Endothelial cell of umbilical vein (primary cell): ENCODE measurements around the gene TXLNA. TPM values are rescaled to one million over a fixed set of nuclear protein-coding genes. Genes with fewer than 3 reads are reported as not detected.
"Not testable (repeated sequence)": the region's sequence is repeated elsewhere in the genome, so short reads cannot be mapped to it uniquely, and the experiment has no call there.

Experiments
- BruUV-seq: library from RNA; stranded (reverse); fragments of 400-500 nt; replicated peaks from 2 replicates; lab custom pipeline; 2021; lab: Mats Ljungman, UMichigan
- CTCF ChIA-PET: fragments of 300-600, 350-600 bp; sonication (Branson Sonifier 250); formaldehyde crosslinking; loops from one replicate; lab custom pipeline; 2021; ENCODE audit warnings: antibody characterized with exemption, inconsistent platforms; lab: Charles Lee
- POLR2A ChIA-PET: fragments of 300-600, 350-600 bp; sonication (Branson Sonifier 250); formaldehyde crosslinking; loops from one replicate; lab custom pipeline; 2021; ENCODE audit warnings: antibody characterized with exemption, inconsistent platforms; lab: Charles Lee
- DNase-seq: peaks from one replicate; pipeline ENCODE4 v3.0.0-alpha.2; 2011; ENCODE audit warnings: low read depth, low spot score
- FAIRE-seq: peaks from 2 replicates; lab custom pipeline; 2011; peaks lifted over from hg19 to GRCh38; lab: Jason Lieb, UNC
- H2AFZ ChIP-seq: 2 replicates; pipeline ENCODE4 v1.6.0; 2012; ENCODE audit warnings: low read depth, low read length, control low read depth, inconsistent platforms
- H3K27ac ChIP-seq: 2 replicates; pipeline ENCODE4 v1.5.1; 2011; ENCODE audit warnings: low read depth, mild to moderate bottlenecking, control low read depth, low read length, moderate library complexity; ENCODE audit not compliant: insufficient read depth
- H3K27me3 ChIP-seq, 2 experiments: 2 replicates each; pipeline versions ENCODE4 v1.6.0 to v1.6.1; 2011; ENCODE audit warnings: low read length in 2 of 2, mixed read lengths in 1 of 2; ENCODE audit not compliant: control insufficient read depth in 2 of 2, insufficient read depth in 2 of 2
- H3K36me3 ChIP-seq, 2 experiments: 2 replicates in 1 of 2; 3 replicates in 1 of 2; pipeline ENCODE4 v1.5.1; 2011; ENCODE audit warnings: low read length in 2 of 2, mild to moderate bottlenecking in 1 of 2, moderate library complexity in 1 of 2; ENCODE audit not compliant: control insufficient read depth in 2 of 2, insufficient read depth in 2 of 2; ENCODE audit errors: extremely low read depth in 1 of 2
- H3K4me1 ChIP-seq: 3 replicates; pipeline ENCODE4 v1.5.1; 2011; ENCODE audit warnings: mild to moderate bottlenecking, low read length; ENCODE audit not compliant: control insufficient read depth, insufficient read depth; ENCODE audit errors: extremely low read depth
- H3K4me2 ChIP-seq: 2 replicates; pipeline ENCODE4 v1.6.1; 2011; ENCODE audit warnings: low read length, control low read depth, mixed read lengths; ENCODE audit not compliant: insufficient read depth
- H3K4me3 ChIP-seq, 3 experiments: fragments of 200-600 bp in 1 of 3; sonication (generic), shearing (Covaris generic) in 1 of 3; replicated peaks in 1 of 3; 2 replicates each; pipeline ENCODE4 v1.5.1; 2011 to 2016; ENCODE audit warnings: control low read depth in 3 of 3, low read length in 3 of 3, mild to moderate bottlenecking in 2 of 3, inconsistent platforms in 1 of 3, low read depth in 1 of 3, moderate library complexity in 1 of 3; ENCODE audit not compliant: insufficient read depth in 1 of 3
- H3K79me2 ChIP-seq: 2 replicates; pipeline ENCODE4 v1.6.0; 2012; ENCODE audit warnings: low read length, inconsistent platforms; ENCODE audit not compliant: control insufficient read depth, insufficient read depth
- H3K9ac ChIP-seq: replicated peaks from 2 replicates; pipeline ENCODE3; 2011; ENCODE audit warnings: low read length, control low read depth; ENCODE audit not compliant: insufficient read depth; ENCODE audit errors: extremely low read depth
- H3K9me1 ChIP-seq: replicated peaks from 3 replicates; pipeline ENCODE4 v1.6.0; 2011; ENCODE audit warnings: mild to moderate bottlenecking, low read length; ENCODE audit not compliant: control insufficient read depth, insufficient read depth; ENCODE audit errors: extremely low read depth
- H3K9me3 ChIP-seq: replicated peaks from 2 replicates; pipeline ENCODE4 v1.5.1; 2012; ENCODE audit warnings: low read length, inconsistent platforms; ENCODE audit not compliant: control insufficient read depth, insufficient read depth
- H4K20me1 ChIP-seq: replicated peaks from 2 replicates; pipeline ENCODE3; 2011; ENCODE audit warnings: mild to moderate bottlenecking, low read length; ENCODE audit not compliant: control insufficient read depth, insufficient read depth; ENCODE audit errors: extremely low read depth
- FOS ChIP-seq: IDR thresholded peaks from 2 replicates; pipeline ENCODE4 v1.6.1; 2011; ENCODE audit warnings: mild to moderate bottlenecking, low read length, moderate library complexity, borderline replicate concordance; ENCODE audit not compliant: insufficient read depth
- MAX ChIP-seq: IDR thresholded peaks from 2 replicates; pipeline ENCODE4 v1.6.1; 2011; ENCODE audit not compliant: insufficient read depth, insufficient read length
- POLR2AphosphoS5 ChIP-seq: IDR thresholded peaks from 2 replicates; pipeline ENCODE4 v1.6.1; 2012; ENCODE audit warnings: low read depth, mild to moderate bottlenecking, control low read depth, low read length, moderate library complexity; ENCODE audit not compliant: insufficient read depth
- dilution Hi-C: fragments of 300-500 bp; cut with MboI; formaldehyde crosslinking; loops from one replicate; pipeline ENCODE4 v1.15.0; 2019; ENCODE audit warnings: low sequenced_read_pairs; ENCODE audit not compliant: extremely low pct_ligation_motif_present
- intact Hi-C: fragments of 100-400 bp; cut with micrococcal nuclease; formaldehyde crosslinking; loops from one replicate; pipeline ENCODE4 v1.10.0; 2022
- polyA plus RNA-seq, 4 experiments: library from polyadenylated mRNA; depleted of rRNA in 3 of 4; stranded (reverse) in 3 of 4; unstranded in 1 of 4; fragments of >200 nt; gene quantifications; 2 replicates each; pipeline versions ENCODE4 v1.2.1 to v1.2.3, GENCODE V29; 2011 to 2012; ENCODE audit warnings: missing spikeins in 1 of 4
- total RNA-seq: library from RNA; stranded (reverse); gene quantifications from 2 replicates; pipeline ENCODE4 v1.2.3, GENCODE V29; 2021

The TXLNA gene
- total and polyA plus RNA-seq, 2 donors (not counting 3 experiments of a cell fraction or from before 2014, with no cell fraction given) = 41.8 to 69.4 TPM

- Histone ChIP-seq H3K9ac (no peak overlapping the region), H3K79me2 (peaks cover 78% of the 10 kb centered on the region), H2AFZ (no peak overlapping the region), H3K27ac (no peak overlapping the region), H3K27me3 (no peaks in the 10 kb centered on the region), H3K36me3 (no peaks in the 10 kb centered on the region), H3K4me3 (no peak overlapping the region), H4K20me1 (no peaks in the 10 kb centered on the region), H3K4me2 (no peak overlapping the region), H3K4me1 (peaks cover 11% of the 10 kb centered on the region), H3K9me1 (no peaks in the 10 kb centered on the region), H3K9me3 (no peaks in the 10 kb centered on the region)
- dilution Hi-C loops = no loop called here
- ChIA-PET POLR2A (no interaction called here), CTCF (interaction anchor here (0.7 kb wide), 1 partner anchor 22 kb away, joined by 3 read pairs; no protein-coding TSS in a partner anchor)
- BruUV-seq = no TSS peak
- no peak for TF ChIP-seq MAX
- no peak for TF ChIP-seq POLR2AphosphoS5
- no peak for TF ChIP-seq FOS
- no peak for DNase-seq
- FAIRE-seq = no peak
- intact Hi-C loops = no loop called here
Observed at GRCh38 chr1:32142446-32143301, 36.8 kb upstream of the TXLNA start.

GRCh38 chr1:32143302-32143695, 36.2 kb upstream of the TXLNA start:
- POLR2A ChIA-PET = not testable (repeated sequence)
- CTCF ChIA-PET = interaction anchor here (0.7 kb wide), 1 partner anchor 23 kb away, joined by 3 read pairs; no protein-coding TSS in a partner anchor

More at GRCh38 chr1:32143302-32143695, 36.2 kb upstream of the TXLNA start:
- H3K4me2 ChIP-seq, FAIRE-seq, H3K9me1 ChIP-seq, DNase-seq, dilution Hi-C loops, H3K4me3 ChIP-seq, intact Hi-C loops, BruUV-seq, H3K27ac ChIP-seq, H3K9me3 ChIP-seq, H3K27me3 ChIP-seq, H2AFZ ChIP-seq, H4K20me1 ChIP-seq, H3K36me3 ChIP-seq, H3K9ac ChIP-seq: not testable (repeated sequence)
- Histone ChIP-seq H3K79me2 (peaks cover 79% of the 10 kb centered on the region), H3K4me1 (peaks cover 11% of the 10 kb centered on the region)
